ENCODE measurements around the gene RHOBTB3.

GRCh38 chr5:95827892-95828246, 96.7 kb downstream of the RHOBTB3 start:
- no peak for TF ChIP-seq CTCF (conservative IDR thresholded peaks at IDR 0.05 in 1 of 2, IDR thresholded peaks at IDR 0.05 in 1 of 2; ENCODE audit: low read depth in 1 of 2, low read length in 2 of 2)
- TF ChIP-seq EZH2 (IDR thresholded peaks at IDR 0.05; ENCODE audit: low read length, missing control alignments) = no peak

All from fibroblast of lung (primary cell).